Natural killer cell (primary cell): ENCODE data around the gene GFRA1. TPM values are rescaled to one million over a fixed set of nuclear protein-coding genes. Genes with fewer than 3 reads are reported as not detected.

Experiments used
- ATAC-seq, 3 donors: fragments of 150-1000 bp in 2 of 3; fragments of 200-7000 bp in 1 of 3; cut with Tn5 transposase; 1 replicate in 1 of 3; 2 replicates in 2 of 3; pipeline ENCODE4 v1.10.0; 2021; ENCODE audit warnings: mild to moderate bottlenecking in 2 of 3, moderate library complexity in 2 of 3
- DNase-seq, 2 donors: peaks; one replicate each; pipeline versions ENCODE4 v3.0.0 to v3.0.0-alpha.2; 2013 to 2021; ENCODE audit warnings: mixed read lengths in 1 of 2
- H3K27ac ChIP-seq: one replicate; pipeline ENCODE4 v1.5.1; 2013; ENCODE audit warnings: mild to moderate bottlenecking, low read length
- H3K27me3 ChIP-seq: one replicate; pipeline ENCODE4 v1.6.1; 2013; ENCODE audit warnings: low read length; ENCODE audit not compliant: control insufficient read depth, insufficient read depth
- H3K36me3 ChIP-seq: one replicate; pipeline ENCODE4 v1.6.1; 2013; ENCODE audit warnings: low read length; ENCODE audit not compliant: control insufficient read depth, insufficient read depth
- H3K4me1 ChIP-seq: one replicate; pipeline ENCODE4 v1.6.1; 2013; ENCODE audit warnings: low read length; ENCODE audit not compliant: control insufficient read depth, insufficient read depth
- H3K4me3 ChIP-seq: one replicate; pipeline ENCODE4 v1.5.1; 2013; ENCODE audit warnings: low read length
- H3K9me3 ChIP-seq: one replicate; pipeline ENCODE4 v1.6.1; 2013; ENCODE audit warnings: low read length; ENCODE audit not compliant: control insufficient read depth, insufficient read depth
- H3K27ac Mint-ChIP-seq, 2 donors: one replicate each; pipeline ENCODE4 v1.8.0; 2022; ENCODE audit warnings: mild to moderate bottlenecking in 2 of 2, mixed read lengths in 2 of 2, moderate library complexity in 1 of 2
- H3K27me3 Mint-ChIP-seq, 2 donors: one replicate each; pipeline ENCODE4 v1.8.0; 2022; ENCODE audit warnings: low read depth in 2 of 2, mixed read lengths in 2 of 2
- H3K36me3 Mint-ChIP-seq: one replicate; pipeline ENCODE4 v1.8.0; 2022; ENCODE audit warnings: mixed read lengths
- H3K4me1 Mint-ChIP-seq, 2 donors: one replicate each; pipeline ENCODE4 v1.8.0; 2022; ENCODE audit warnings: mixed read lengths in 2 of 2
- H3K4me3 Mint-ChIP-seq: one replicate; pipeline ENCODE4 v1.8.0; 2022; ENCODE audit warnings: mild to moderate bottlenecking, moderate library complexity, mixed read lengths
- H3K9me3 Mint-ChIP-seq, 2 donors: one replicate each; pipeline ENCODE4 v1.8.0; 2022; ENCODE audit warnings: mixed read lengths in 2 of 2
- CTCF ChIP-seq: fragments of 200-600 bp; IDR thresholded peaks from one replicate; pipeline ENCODE4 v1.8.0; 2022; ENCODE audit warnings: antibody characterized with exemption
- WGBS: methylation state at CpG from one replicate; pipeline ENCODE4 v1.1.7; 2013; ENCODE audit warnings: missing lambda C conversion rate; ENCODE audit not compliant: insufficient coverage; 5-methylcytosine and 5-hydroxymethylcytosine counted together
- intact Hi-C: fragments of 100-400 bp; cut with micrococcal nuclease; formaldehyde crosslinking; loops from one replicate; pipeline ENCODE4 v1.14.2; 2022
- total RNA-seq, 4 donors: library from RNA; stranded (reverse); fragments of 120-200 nt in 1 of 4; gene quantifications; one replicate each; pipeline versions ENCODE4 v1.2.3 to v1.2.4, GENCODE V29; 2013 to 2022

The GFRA1 gene
- total RNA-seq, 3 donors from 2014 or later (not counting 1 experiment from before 2014, with no cell fraction given), result not detected

DNA sequence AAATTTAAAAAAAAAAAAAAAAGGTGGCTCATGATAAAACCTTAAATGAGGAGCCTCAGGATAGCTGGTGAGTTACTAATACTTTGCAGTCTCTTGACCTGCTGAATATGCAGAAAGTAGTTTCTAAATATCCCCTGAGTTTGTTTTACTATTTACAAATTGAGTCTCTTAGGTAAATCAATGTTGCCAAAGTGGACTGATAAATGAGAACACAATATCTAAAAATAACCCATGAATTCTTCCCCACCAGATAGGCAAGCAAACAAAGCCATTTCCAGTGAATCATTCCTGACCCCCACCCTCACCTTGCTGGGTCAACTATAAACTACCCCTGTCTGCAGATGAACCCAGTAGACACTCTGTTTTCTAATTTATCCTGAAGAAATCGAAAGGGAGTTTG, 78.9 kb downstream of the GFRA1 start:
- no peak for DNase-seq

GRCh38 chr10:116190883-116191282, 82.1 kb downstream of the GFRA1 start:
- TF ChIP-seq CTCF, result no peak
- Histone ChIP-seq H3K9me3 (no peaks in the 10 kb centered on the region), H3K36me3 (no peaks in the 10 kb centered on the region), H3K27ac (no peak overlapping the region), H3K27me3 (no peaks in the 10 kb centered on the region), H3K4me3 (no peak overlapping the region), H3K4me1 (no peaks in the 10 kb centered on the region)
- intact Hi-C loops, result no loop called here
- WGBS, result 90% methylated on average over 2 of the region's 2 CpGs
- DNase-seq, result no peak
- Mint-ChIP-seq H3K27ac (no peak overlapping the region), H3K4me1 (no peaks in the 10 kb centered on the region), H3K4me3 (no peak overlapping the region), H3K9me3 (peaks cover 0 to 2% of the 10 kb centered on the region in 2 donors), H3K27me3 (no peaks in the 10 kb centered on the region), H3K36me3 (no peaks in the 10 kb centered on the region)
- no peak for ATAC-seq

More for the DNA sequence above, 78.9 kb downstream of the GFRA1 start:
- WGBS, result 83% methylated on average over 1 of the region's 1 CpG
- Histone ChIP-seq H3K27me3 (no peaks in the 10 kb centered on the region), H3K4me3 (no peak overlapping the region), H3K36me3 (no peaks in the 10 kb centered on the region), H3K27ac (no peak overlapping the region), H3K4me1 (no peaks in the 10 kb centered on the region), H3K9me3 (no peaks in the 10 kb centered on the region)
- Mint-ChIP-seq H3K27me3 (no peaks in the 10 kb centered on the region), H3K4me3 (no peak overlapping the region), H3K27ac (no peak overlapping the region), H3K9me3 (peaks cover 0 to 5% of the 10 kb centered on the region in 2 donors), H3K36me3 (no peaks in the 10 kb centered on the region), H3K4me1 (no peaks in the 10 kb centered on the region)
- no peak for TF ChIP-seq CTCF
- no peak for ATAC-seq
- intact Hi-C loops, result no loop called here

DNA sequence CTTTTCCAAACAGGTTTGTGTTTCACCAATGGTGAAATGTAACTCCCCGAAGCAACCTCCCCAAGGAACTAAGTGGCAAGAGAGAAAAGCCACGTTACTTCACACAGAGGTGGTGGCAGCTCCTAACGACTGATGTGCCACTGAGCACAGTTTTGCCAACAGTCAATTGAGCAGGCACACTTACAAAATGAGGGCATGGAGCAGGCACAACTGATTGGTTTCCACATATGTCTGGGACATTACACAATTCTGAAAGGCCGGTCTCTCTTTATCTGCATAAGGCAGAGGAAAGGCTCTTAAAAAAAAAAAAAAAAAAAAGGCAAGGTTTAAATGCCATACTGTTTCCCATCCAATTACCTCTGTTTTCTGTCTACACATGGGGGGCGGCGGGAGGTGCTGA, 86.7 kb downstream of the GFRA1 start:
- Mint-ChIP-seq H3K27ac (no peak overlapping the region), H3K4me3 (no peak overlapping the region), H3K9me3 (peaks cover 0 to 4% of the 10 kb centered on the region in 2 donors), H3K27me3 (no peaks in the 10 kb centered on the region), H3K36me3 (no peaks in the 10 kb centered on the region), H3K4me1 (no peaks in the 10 kb centered on the region)
- no peak for TF ChIP-seq CTCF
- no peaks in the 10 kb centered on the region for H3K27me3 ChIP-seq
- H3K4me3 ChIP-seq, result no peak overlapping the region
- H3K36me3 ChIP-seq, result no peaks in the 10 kb centered on the region
- ATAC-seq, result no peak
- no peaks in the 10 kb centered on the region for H3K4me1 ChIP-seq
- H3K9me3 ChIP-seq, result no peaks in the 10 kb centered on the region
- intact Hi-C loops, result no loop called here
- no peak overlapping the region for H3K27ac ChIP-seq
- no peak for DNase-seq
- 86% methylated on average over 6 of the region's 6 CpGs for WGBS

DNA sequence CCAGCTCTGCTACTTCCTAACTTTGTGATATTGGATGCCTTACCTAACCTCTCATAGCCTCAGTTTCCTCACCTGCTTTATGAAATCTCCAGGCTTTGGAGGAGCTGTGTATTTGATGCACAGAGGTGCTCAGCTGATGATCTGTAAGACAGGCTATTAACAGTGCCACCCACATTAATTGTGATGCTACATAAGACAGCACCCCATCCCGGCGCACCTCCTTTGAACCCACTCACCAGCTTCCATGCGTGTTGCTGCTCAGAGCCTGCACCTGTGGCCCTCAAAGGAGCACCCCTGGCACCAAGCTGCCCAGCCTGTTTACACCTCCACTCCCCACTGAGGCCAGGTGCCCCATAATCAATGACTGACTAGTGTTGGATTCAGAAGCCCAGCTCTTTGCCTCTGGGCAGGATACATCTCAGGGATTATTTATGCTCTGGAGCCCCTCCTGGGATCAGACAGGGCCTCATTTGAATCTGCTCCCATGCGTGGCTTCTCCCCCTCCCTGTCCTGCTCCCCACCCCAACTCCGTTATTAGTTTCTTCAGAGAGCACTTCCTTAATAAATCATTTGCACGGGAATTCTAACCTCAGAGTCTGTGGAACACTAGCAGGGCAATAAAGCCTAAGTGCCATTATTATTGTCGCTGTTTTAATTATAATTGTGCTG, 87.7 kb downstream of the GFRA1 start:
- 83% methylated on average over 7 of the region's 7 CpGs for WGBS
- Mint-ChIP-seq H3K27ac (no peak overlapping the region), H3K27me3 (no peaks in the 10 kb centered on the region), H3K9me3 (peaks cover 0 to 4% of the 10 kb centered on the region in 2 donors), H3K36me3 (no peaks in the 10 kb centered on the region), H3K4me1 (no peaks in the 10 kb centered on the region), H3K4me3 (no peak overlapping the region)
- DNase-seq (no peak), ATAC-seq (no peak)
- no peaks in the 10 kb centered on the region for H3K4me1 ChIP-seq
- TF ChIP-seq CTCF, result no peak
- no peak overlapping the region for H3K27ac ChIP-seq
- intact Hi-C loops, result no loop called here
- H3K4me3 ChIP-seq, result no peak overlapping the region
- no peaks in the 10 kb centered on the region for H3K27me3 ChIP-seq
- H3K9me3 ChIP-seq, result no peaks in the 10 kb centered on the region
- H3K36me3 ChIP-seq, result no peaks in the 10 kb centered on the region
